H7 (cell line): ENCODE measurements around the gene ST13. TPM values are rescaled to one million over a fixed set of nuclear protein-coding genes. Genes with fewer than 3 reads are reported as not detected.
"Not testable (repeated sequence)": the region's sequence is repeated elsewhere in the genome, so short reads cannot be mapped to it uniquely, and the experiment has no call there.

Experiments used
- DNase-seq: peaks from one replicate; pipeline ENCODE4 v3.0.0; 2012
- H3K27me3 ChIP-seq: 2 replicates; pipeline ENCODE4 v1.6.0; 2011; ENCODE audit warnings: mild to moderate bottlenecking, low read length; ENCODE audit not compliant: control insufficient read depth, insufficient read depth
- H3K36me3 ChIP-seq: replicated peaks from 2 replicates; pipeline ENCODE4 v1.5.1; 2011; ENCODE audit warnings: low read length; ENCODE audit not compliant: control insufficient read depth, insufficient read depth
- H3K4me3 ChIP-seq: 2 replicates; pipeline ENCODE4 v1.5.1; 2011; ENCODE audit warnings: low read depth, mild to moderate bottlenecking, control low read depth, low read length, moderate library complexity; ENCODE audit not compliant: insufficient read depth
- total RNA-seq: library from RNA; depleted of rRNA; stranded (reverse); fragments of >200 nt; shearing (Covaris generic); gene quantifications from 2 replicates; pipeline ENCODE4 v1.2.3, GENCODE V29; 2014; rRNA removed

The ST13 gene
- total RNA-seq, 1 experiment from 2014 or later = 179 TPM

DNA sequence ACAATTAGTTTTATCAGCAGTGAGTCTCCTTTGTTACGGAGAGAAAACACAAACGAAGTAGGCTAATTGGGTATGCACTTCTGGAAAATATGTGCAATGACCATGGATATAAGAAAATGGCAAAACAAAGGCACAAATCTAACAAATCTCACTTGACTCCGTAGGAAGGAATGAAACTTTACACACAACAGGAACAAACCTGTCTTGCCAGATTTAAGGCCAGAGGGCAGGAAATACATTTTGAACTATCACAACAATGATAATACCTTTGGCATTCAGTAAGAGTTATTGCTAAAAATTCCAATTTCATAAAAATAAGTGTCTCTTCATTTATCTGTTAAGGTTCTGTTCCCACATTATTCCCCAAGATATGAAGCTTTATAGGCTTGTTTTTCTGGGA is 73.9 kb downstream of the ST13 start:
- H3K27me3 ChIP-seq = no peaks in the 10 kb centered on the region
- H3K4me3 ChIP-seq = no peak overlapping the region
- no peaks in the 10 kb centered on the region; the same call in none of the 2 replicates for H3K36me3 ChIP-seq
- no peak for DNase-seq

GRCh38 chr22:40781749-40782148 is 74.7 kb downstream of the ST13 start:
- not testable (repeated sequence) for H3K27me3 ChIP-seq, DNase-seq, H3K4me3 ChIP-seq

More at GRCh38 chr22:40781749-40782148, 74.7 kb downstream of the ST13 start:
- not testable (repeated sequence) for H3K36me3 ChIP-seq

Other genes starting within 250 kb of the ST13 start
- 26.2 and 35.4 TPM in 2 replicates for gene MRTFA, start 219.9 kb downstream of the ST13 start, total RNA-seq
- gene MCHR1, start 177.2 kb downstream of the ST13 start, total RNA-seq = 2.8 and 4.8 TPM in 2 replicates
- 35.0 and 37.8 TPM in 2 replicates for gene SLC25A17, start 37.3 kb downstream of the ST13 start, total RNA-seq
- gene XPNPEP3, start 509 bp upstream of the ST13 start, total RNA-seq = 10.1 and 12.6 TPM in 2 replicates
- gene DNAJB7, start 5.5 kb upstream of the ST13 start, total RNA-seq = not detected in 2 replicates
- gene RBX1, start 94.7 kb upstream of the ST13 start, total RNA-seq = 64.5 and 72.7 TPM in 2 replicates
- 32.8 and 60.0 TPM in 2 replicates for gene EP300, start 236.0 kb upstream of the ST13 start, total RNA-seq